Neural progenitor cell (in vitro differentiated cells): Measurements from ENCODE around the gene DIO3. TPM values are rescaled to one million over a fixed set of nuclear protein-coding genes. Genes with fewer than 3 reads are reported as not detected.
"Not testable (repeated sequence)": the region's sequence is repeated elsewhere in the genome, so short reads cannot be mapped to it uniquely, and the experiment has no call there.

Experiments
- DNase-seq: peaks from one replicate; pipeline ENCODE4 v3.0.0-alpha.2; 2016; ENCODE audit warnings: low spot score
- H2AFZ ChIP-seq: fragments of 200-600 bp; sonication (generic); replicated peaks from 2 replicates; pipeline ENCODE4 v1.6.1; 2016; ENCODE audit warnings: antibody characterized with exemption
- H3F3A ChIP-seq: fragments of 200-600 bp; sonication (generic); 2 replicates; pipeline ENCODE4 v1.6.1; 2016; ENCODE audit warnings: antibody characterized with exemption, low read depth
- H3K27ac ChIP-seq: fragments of 200-600 bp; sonication (generic); 2 replicates; pipeline ENCODE4 v1.5.1; 2016; ENCODE audit warnings: mild to moderate bottlenecking
- H3K27me3 ChIP-seq: fragments of 200-600 bp; sonication (generic); 2 replicates; pipeline ENCODE4 v1.6.1; 2016; ENCODE audit warnings: mild to moderate bottlenecking, moderate library complexity
- H3K36me3 ChIP-seq: fragments of 200-600 bp; sonication (generic); 2 replicates; pipeline ENCODE4 v1.5.1; 2016
- H3K4me1 ChIP-seq: fragments of 200-600 bp; sonication (generic); 2 replicates; pipeline ENCODE4 v1.6.1; 2016; ENCODE audit warnings: mixed run types
- H3K4me2 ChIP-seq: fragments of 200-600 bp; sonication (generic); 2 replicates; pipeline ENCODE4 v1.6.1; 2016
- H3K4me3 ChIP-seq: fragments of 200-600 bp; sonication (generic); 2 replicates; pipeline ENCODE4 v1.5.1; 2016
- H3K79me2 ChIP-seq: fragments of 200-600 bp; sonication (generic); 2 replicates; pipeline ENCODE4 v1.6.1; 2016; ENCODE audit warnings: low read depth
- H3K9ac ChIP-seq: fragments of 200-600 bp; sonication (generic); 2 replicates; pipeline ENCODE4 v1.6.1; 2016
- H3K9me3 ChIP-seq: fragments of 200-600 bp; sonication (generic); 2 replicates; pipeline ENCODE4 v1.5.1; 2016; ENCODE audit warnings: low read depth
- H4K20me1 ChIP-seq: fragments of 200-600 bp; sonication (generic); 2 replicates; pipeline ENCODE4 v1.6.1; 2016; ENCODE audit warnings: low read depth
- H3K27ac Mint-ChIP-seq: 3 replicates; pipeline ENCODE4 v1.8.0; 2021; ENCODE audit warnings: mixed read lengths
- H3K27me3 Mint-ChIP-seq: 2 replicates; pipeline ENCODE4 v1.8.0; 2022; ENCODE audit warnings: low read depth, mild to moderate bottlenecking, inconsistent platforms, moderate library complexity, mixed read lengths; ENCODE audit not compliant: insufficient read depth
- H3K36me3 Mint-ChIP-seq: 3 replicates; pipeline ENCODE4 v1.8.0; 2021; ENCODE audit warnings: mixed read lengths
- H3K4me1 Mint-ChIP-seq: 3 replicates; pipeline ENCODE4 v1.8.0; 2021; ENCODE audit warnings: mixed read lengths
- H3K4me3 Mint-ChIP-seq: 3 replicates; pipeline ENCODE4 v1.8.0; 2021; ENCODE audit warnings: mild to moderate bottlenecking, moderate library complexity, mixed read lengths
- H3K9me3 Mint-ChIP-seq: 3 replicates; pipeline ENCODE4 v1.8.0; 2020; ENCODE audit warnings: mixed read lengths
- EZH2 ChIP-seq: fragments of 200-600 bp; sonication (generic); IDR thresholded peaks from 2 replicates; pipeline ENCODE4 v1.6.1; 2017; ENCODE audit warnings: antibody characterized with exemption, mild to moderate bottlenecking, moderate library complexity
- EZH2phosphoT487 ChIP-seq: fragments of 200-600 bp; sonication (generic); IDR thresholded peaks from 2 replicates; pipeline ENCODE4 v1.6.1; 2017; ENCODE audit warnings: antibody characterized with exemption
- total RNA-seq: library from RNA; depleted of rRNA; stranded (reverse); fragments of >200 nt; gene quantifications from 2 replicates; pipeline ENCODE4 v1.2.3, GENCODE V29; 2015; ENCODE audit warnings: low replicate concordance
- TF ChIP-seq, protein P1 (sequence below): fragments of 200-600 bp; sonication (generic); IDR thresholded peaks from 2 replicates; pipeline ENCODE4 v1.5.1; 2017; ENCODE audit warnings: antibody characterized with exemption, mild to moderate bottlenecking

Gene DIO3
- total RNA-seq, 1 donor from 2014 or later = 0.90 TPM

DNA sequence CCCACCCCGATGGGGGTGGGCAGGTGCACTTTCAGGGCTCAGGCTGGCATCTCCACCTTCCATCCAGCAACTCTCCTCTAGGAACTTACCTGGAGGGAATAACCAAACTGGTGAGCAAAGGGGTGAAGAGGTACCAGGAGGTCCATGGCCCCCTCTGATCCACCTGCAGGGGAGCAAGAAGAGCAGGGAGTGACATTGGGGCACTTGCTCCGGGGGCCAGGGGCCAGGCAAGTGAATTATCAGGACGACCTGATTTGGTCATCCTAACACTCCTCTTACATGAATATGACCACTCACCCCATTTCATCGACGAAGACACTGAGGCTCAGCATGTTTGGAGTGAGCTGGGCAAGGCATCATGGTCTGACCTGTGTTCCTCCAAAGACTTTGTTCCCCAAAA lies 6.0 kb downstream of the DIO3 start:
- TF ChIP-seq EZH2 = no peak
- TF ChIP-seq, protein P1, sequence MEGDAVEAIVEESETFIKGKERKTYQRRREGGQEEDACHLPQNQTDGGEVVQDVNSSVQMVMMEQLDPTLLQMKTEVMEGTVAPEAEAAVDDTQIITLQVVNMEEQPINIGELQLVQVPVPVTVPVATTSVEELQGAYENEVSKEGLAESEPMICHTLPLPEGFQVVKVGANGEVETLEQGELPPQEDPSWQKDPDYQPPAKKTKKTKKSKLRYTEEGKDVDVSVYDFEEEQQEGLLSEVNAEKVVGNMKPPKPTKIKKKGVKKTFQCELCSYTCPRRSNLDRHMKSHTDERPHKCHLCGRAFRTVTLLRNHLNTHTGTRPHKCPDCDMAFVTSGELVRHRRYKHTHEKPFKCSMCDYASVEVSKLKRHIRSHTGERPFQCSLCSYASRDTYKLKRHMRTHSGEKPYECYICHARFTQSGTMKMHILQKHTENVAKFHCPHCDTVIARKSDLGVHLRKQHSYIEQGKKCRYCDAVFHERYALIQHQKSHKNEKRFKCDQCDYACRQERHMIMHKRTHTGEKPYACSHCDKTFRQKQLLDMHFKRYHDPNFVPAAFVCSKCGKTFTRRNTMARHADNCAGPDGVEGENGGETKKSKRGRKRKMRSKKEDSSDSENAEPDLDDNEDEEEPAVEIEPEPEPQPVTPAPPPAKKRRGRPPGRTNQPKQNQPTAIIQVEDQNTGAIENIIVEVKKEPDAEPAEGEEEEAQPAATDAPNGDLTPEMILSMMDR = no peak
- TF ChIP-seq EZH2phosphoT487 = no peak
- Histone ChIP-seq H3K9ac (no peak overlapping the region), H4K20me1 (peaks cover 39% of the 10 kb centered on the region), H3K4me1 (peaks cover 18% of the 10 kb centered on the region), H3F3A (no peaks in the 10 kb centered on the region), H3K4me3 (no peak overlapping the region), H3K4me2 (no peak overlapping the region), H3K27me3 (peaks cover 96% of the 10 kb centered on the region), H3K79me2 (no peaks in the 10 kb centered on the region), H3K9me3 (no peaks in the 10 kb centered on the region), H2AFZ (no peak overlapping the region), H3K36me3 (no peaks in the 10 kb centered on the region), H3K27ac (no peak overlapping the region)
- H3K27me3 Mint-ChIP-seq = peaks cover 57% of the 10 kb centered on the region
- H3K4me3 Mint-ChIP-seq = no peak overlapping the region
- H3K36me3 Mint-ChIP-seq = no peaks in the 10 kb centered on the region
- H3K27ac Mint-ChIP-seq = no peak overlapping the region
- peaks cover 26% of the 10 kb centered on the region for H3K4me1 Mint-ChIP-seq
- no peak for DNase-seq
- H3K9me3 Mint-ChIP-seq = peaks cover 4% of the 10 kb centered on the region

DNA sequence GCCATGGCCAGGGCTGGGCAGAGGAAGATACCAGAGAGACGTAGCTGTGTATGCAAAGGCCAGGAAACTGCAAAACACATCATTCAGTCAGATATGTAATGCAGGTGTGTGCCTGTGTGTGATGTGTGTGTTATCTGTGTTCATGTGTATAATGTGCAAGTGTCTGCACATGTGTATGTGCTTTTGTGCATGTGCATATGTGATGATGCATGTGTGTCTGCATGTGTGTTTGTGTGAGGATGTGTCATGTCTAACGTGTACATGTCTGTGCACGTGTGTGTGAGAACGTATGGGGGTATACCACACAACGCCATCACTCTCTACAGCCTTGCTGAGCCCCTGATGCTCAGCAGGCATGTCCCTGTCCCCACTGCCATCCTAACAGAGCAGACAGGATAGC lies 9.7 kb downstream of the DIO3 start:
- no peak overlapping the region for H3K4me3 Mint-ChIP-seq
- no peaks in the 10 kb centered on the region for H3K9me3 ChIP-seq
- H3K9me3 Mint-ChIP-seq = no peaks in the 10 kb centered on the region
- H2AFZ ChIP-seq = no peak overlapping the region
- peaks cover 84% of the 10 kb centered on the region for H3K27me3 ChIP-seq
- peaks cover 2% of the 10 kb centered on the region for H3K4me1 Mint-ChIP-seq
- no peak overlapping the region for H3K27ac Mint-ChIP-seq
- no peak for TF ChIP-seq EZH2phosphoT487
- TF ChIP-seq EZH2 = no peak
- TF ChIP-seq, protein P1 = no peak
- H3K4me3 ChIP-seq = no peak overlapping the region
- peaks cover 5% of the 10 kb centered on the region for H4K20me1 ChIP-seq
- H3K27me3 Mint-ChIP-seq = peaks cover 25% of the 10 kb centered on the region
- H3K79me2 ChIP-seq = no peaks in the 10 kb centered on the region
- no peak overlapping the region for H3K9ac ChIP-seq
- no peaks in the 10 kb centered on the region for H3K36me3 Mint-ChIP-seq
- no peaks in the 10 kb centered on the region for H3K36me3 ChIP-seq
- H3F3A ChIP-seq = no peaks in the 10 kb centered on the region
- no peak overlapping the region for H3K27ac ChIP-seq
- H3K4me1 ChIP-seq = no peaks in the 10 kb centered on the region
- no peak for DNase-seq
- H3K4me2 ChIP-seq = no peak overlapping the region

DNA sequence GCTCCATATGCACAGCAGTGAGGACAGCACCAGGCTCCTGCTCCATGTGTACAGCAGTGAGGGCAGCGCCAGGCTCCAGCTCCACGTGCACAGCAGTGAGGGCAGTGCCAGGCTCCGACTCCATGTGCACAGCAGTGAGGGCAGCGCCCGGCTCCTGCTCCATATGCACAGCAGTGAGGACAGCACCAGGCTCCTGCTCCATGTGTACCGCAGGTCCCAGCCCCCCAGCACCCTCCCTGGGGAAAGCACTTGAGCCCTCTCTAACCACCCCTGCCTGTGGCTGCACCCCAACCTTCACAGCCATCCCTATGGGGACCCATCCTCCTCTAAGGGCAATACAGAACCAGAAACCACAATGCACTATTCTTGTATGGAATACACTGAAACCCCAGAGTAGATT lies 11.2 kb downstream of the DIO3 start:
- not testable (repeated sequence) for H3K79me2 ChIP-seq

DNA sequence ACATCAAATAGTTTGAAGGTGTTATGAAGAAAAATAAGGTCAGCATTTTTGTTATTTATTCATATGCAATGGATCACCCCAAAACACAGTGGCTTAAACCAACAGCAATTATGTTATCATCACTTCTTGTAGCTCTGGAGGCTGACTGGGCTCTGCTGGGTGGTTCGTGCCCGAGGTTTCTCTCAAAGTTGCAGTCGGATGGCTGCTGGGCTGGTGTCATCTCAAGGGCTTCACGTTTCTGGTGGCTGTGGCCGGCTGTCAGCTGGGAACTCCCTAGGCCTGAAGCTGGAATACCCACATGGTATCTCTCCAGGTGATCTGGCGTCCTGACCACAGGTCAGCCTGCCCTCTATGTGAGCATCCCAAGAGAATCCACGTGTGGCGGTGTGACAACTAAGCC lies 12.0 kb downstream of the DIO3 start:
- Histone ChIP-seq H3K4me2 (no peak overlapping the region), H3K79me2 (no peaks in the 10 kb centered on the region), H3K9me3 (no peaks in the 10 kb centered on the region), H3K9ac (no peak overlapping the region), H3K4me1 (no peaks in the 10 kb centered on the region), H4K20me1 (no peaks in the 10 kb centered on the region), H3K27me3 (peaks cover 61% of the 10 kb centered on the region), H3K4me3 (no peak overlapping the region), H3F3A (no peaks in the 10 kb centered on the region), H2AFZ (no peak overlapping the region), H3K27ac (no peak overlapping the region), H3K36me3 (no peaks in the 10 kb centered on the region)
- DNase-seq = no peak
- Mint-ChIP-seq H3K27me3 (peaks cover 8% of the 10 kb centered on the region), H3K36me3 (no peaks in the 10 kb centered on the region), H3K4me3 (no peak overlapping the region), H3K9me3 (no peaks in the 10 kb centered on the region), H3K27ac (no peak overlapping the region), H3K4me1 (peaks cover under 1% of the 10 kb centered on the region)
- TF ChIP-seq EZH2phosphoT487 = no peak
- no peak for TF ChIP-seq EZH2
- TF ChIP-seq, protein P1 = no peak

More for the DNA sequence above, 11.2 kb downstream of the DIO3 start:
- not testable (repeated sequence) for H3K27ac ChIP-seq, H3K4me3 ChIP-seq, H3K27ac Mint-ChIP-seq, H3K9me3 ChIP-seq, H3K4me3 Mint-ChIP-seq, H3K4me1 Mint-ChIP-seq, H3F3A ChIP-seq, H3K36me3 ChIP-seq, H3K36me3 Mint-ChIP-seq, H3K4me2 ChIP-seq, H3K9ac ChIP-seq, H4K20me1 ChIP-seq, H3K9me3 Mint-ChIP-seq, H3K27me3 Mint-ChIP-seq, H3K4me1 ChIP-seq, H2AFZ ChIP-seq, DNase-seq
- peaks cover 69% of the 10 kb centered on the region for H3K27me3 ChIP-seq
